HG03095 (cell line): Measurements from ENCODE around the gene SNX7.

ENCODE experiments used
- ATAC-seq: cut with Tn5 transposase; IDR thresholded peaks from one replicate; pipeline ENCODE4 v1.9.1; 2021; ENCODE audit warnings: moderate library complexity; ENCODE audit not compliant: unreplicated experiment

Gene SNX7, protein sequence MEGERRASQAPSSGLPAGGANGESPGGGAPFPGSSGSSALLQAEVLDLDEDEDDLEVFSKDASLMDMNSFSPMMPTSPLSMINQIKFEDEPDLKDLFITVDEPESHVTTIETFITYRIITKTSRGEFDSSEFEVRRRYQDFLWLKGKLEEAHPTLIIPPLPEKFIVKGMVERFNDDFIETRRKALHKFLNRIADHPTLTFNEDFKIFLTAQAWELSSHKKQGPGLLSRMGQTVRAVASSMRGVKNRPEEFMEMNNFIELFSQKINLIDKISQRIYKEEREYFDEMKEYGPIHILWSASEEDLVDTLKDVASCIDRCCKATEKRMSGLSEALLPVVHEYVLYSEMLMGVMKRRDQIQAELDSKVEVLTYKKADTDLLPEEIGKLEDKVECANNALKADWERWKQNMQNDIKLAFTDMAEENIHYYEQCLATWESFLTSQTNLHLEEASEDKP

DNA sequence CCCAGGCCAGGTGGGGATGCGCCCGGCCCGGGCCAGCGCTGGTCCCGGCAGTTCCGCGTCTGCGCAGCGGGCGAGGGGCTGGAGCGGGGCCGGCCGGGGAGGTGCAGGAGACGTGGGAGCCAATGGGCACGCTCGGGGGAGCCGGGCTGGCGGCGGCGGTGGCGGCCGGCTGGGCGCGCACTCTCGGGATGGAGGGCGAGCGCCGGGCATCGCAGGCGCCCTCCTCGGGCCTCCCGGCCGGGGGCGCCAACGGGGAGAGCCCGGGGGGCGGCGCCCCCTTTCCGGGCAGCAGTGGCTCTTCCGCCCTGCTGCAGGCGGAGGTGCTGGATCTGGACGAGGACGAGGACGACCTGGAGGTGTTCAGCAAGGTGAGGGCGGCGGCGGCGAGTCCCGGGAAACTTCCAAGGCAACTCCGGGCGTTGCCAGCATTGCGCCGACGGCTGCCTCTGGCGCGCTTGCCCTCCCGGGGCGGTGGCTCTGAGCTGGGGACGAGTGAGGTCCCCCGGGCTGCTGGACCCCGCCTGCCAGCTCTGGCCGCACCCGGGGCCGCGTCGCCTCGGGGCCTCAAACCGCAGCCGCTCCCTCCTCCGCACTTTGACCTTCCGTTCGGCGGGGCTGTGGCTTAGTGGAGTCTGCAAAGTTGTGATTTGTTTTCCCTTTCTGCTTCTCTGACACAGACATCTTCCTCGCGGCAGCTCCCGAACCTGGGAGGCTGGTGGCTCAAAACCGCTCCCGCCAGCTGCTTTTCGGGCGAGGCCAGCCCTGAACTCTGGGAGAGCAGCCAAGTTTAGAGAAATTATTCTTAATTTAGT lies at the start of gene SNX7:
SNX7 (plus strand) TSS at position 178 of the 812 bp plus-strand sequence; CDS start at position 189, 11 bp downstream.
- ATAC-seq = peak; percentile 95

DNA sequence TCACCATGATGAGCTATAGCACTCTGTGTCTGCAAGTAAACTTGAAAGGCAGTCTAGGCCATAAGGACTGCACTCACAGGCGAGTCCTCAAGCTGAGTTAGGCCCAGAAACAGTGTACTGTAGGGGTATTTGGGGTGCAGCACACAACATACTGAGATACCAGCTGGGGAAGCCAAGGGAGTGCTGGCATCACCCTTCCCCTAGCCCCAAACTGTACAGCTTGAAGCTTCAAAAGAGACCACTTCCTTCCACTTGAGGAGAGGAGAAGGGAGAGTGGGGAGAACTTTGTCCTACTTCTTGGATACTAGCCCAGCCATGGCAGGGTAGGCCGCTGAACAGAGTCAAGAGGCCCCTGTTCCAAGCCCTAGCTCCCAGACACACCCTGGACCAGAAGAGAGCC lies 24.2 kb upstream of the SNX7 start:
- ATAC-seq = no peak

DNA sequence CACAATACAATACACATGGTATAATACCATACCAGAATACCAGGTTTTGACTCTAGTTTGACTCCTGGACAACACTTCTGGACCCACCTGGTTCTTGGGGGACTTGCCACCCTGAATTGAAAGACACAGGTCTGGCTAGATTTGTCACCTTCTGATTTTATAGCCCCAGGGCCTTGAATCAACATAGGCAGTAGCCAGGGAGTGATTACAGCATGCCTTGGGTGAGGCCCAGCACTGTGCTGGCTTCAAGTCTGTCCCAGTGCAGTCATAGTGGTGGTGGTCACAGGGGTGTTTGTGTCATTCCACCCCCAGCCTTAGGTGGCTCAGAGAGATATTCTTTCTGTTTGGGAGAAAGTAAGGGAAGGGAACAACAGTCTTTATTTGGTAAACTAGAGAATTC lies 23.3 kb upstream of the SNX7 start:
- no peak for ATAC-seq

DNA sequence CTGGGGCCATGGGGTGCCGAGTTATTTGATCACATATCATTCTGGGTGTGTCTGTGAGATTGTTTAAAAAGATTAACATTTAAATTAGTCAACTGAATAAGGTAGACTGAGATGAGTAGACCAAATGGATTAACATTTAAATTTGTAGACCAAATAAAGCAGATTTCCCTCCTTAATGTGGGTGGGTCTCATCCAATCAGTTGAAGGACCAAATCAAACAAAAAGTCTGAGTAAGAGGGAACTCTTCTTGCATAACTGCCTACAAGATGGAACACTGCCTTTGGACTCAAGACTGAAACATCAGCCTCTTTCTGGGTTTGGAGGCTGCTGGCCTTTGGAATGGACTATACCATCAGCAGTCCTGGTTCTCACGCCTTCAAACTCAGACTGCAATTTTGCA lies 17.0 kb upstream of the SNX7 start:
- no peak for ATAC-seq

DNA sequence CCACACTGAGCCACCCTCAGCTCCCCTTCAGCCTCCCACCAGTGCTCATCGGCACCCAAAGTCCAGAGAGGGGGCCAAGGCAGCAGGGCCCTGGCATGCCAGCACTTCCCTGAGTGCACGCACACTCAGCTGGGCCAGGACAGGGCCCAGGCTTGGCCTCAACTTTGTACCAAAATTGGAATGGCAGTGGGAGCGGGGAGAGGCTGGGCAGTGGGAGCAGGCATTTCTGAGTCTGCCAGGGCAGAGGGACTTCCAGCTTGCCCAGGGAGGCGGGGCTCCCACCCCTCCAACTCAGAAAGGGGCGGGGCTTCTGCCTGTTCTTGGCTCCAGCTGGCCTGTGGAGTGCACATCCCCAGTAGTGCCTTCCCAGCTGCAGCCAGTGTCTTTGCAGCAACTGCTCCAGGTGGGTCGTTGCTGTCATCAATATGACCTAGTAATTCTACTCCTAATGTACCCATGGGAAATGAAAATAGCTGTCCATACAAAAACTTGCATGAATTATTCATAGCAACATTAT lies 10.3 kb upstream of the SNX7 start:
- no peak for ATAC-seq

DNA sequence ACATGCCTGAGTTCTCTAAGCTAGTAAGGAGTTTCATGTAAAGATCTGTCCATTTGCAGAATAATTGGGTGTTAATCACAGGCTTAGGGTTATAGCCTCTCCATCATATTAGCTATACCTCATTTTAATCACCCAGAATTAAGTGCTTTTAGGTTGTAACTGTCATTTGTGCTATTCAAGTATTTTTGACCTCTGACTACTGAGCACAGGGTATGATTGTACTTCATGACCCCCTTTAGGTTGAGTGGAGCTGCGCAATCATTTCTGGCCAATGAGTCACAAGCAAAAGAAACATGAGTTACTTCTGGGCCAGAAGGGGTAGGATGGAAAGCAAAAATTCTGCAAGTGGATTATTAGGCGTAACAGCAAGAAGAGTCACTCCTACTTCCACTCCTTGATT lies 8.4 kb upstream of the SNX7 start:
- ATAC-seq = no peak

DNA sequence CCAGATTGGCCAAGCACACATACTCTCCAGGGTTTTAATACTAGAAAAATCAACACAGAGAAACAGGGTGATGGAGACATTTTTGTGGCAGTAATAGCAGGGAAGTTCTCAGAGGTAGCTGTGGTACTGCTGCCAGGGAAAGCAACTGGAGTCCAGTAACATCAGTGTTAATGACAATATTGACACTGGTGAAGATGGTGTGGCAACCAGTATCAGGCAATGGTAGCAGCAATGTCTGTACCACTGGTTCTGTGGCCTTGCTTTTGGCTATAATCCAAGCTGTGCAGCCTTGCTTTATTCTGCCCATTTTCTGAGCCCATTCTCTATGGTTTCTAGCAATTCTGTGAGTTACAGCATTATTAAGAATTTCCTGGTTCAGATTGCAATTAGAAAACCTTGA lies 1.6 kb upstream of the SNX7 start:
- ATAC-seq = no peak

DNA sequence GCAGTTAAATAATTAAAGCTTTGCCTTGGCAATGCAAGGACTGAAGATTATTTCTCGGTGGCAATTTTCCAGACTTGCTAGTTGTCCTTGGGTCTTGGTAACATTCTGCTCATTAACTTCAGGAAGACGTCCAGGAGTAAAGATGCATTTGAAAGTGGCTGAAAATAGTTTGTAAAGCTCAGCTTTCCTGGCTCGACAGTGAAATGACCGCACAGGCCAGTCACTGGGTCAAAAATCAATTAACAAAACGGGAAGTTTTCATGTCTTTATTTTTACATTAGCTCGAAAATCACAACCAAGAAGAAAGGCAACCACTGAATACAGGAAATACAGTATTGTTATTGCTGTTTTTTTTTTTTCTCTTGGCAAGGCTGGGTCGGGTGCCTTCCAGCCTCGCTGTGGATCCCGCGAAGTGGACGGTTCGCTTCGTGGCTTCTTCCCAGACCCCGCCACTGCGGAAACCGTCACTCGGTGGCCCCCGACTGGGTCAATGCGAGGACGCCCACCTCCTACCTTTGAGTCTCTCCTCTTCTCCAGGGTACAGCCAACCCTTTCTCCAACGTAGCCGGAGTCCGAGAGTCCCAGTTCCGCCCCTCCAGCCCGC lies 479 bp upstream of the SNX7 start:
- peak; percentile 8 for ATAC-seq

DNA sequence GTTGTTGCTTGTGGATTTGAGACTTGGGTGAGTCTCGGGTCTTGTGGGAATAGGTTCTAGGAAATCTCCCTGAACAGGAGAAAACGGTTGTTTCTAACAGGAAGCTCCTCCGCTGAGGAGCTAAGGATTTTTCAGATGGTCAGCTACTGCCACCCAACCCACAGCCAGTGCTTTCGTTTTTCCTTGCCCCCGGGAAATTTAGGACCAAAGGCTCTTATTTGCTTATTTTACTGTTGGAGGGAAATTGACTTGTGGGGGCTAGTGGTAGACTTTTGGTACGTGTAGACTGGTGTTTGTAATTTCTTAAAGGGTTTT lies 792 bp downstream of the SNX7 start:
- no peak for ATAC-seq

DNA sequence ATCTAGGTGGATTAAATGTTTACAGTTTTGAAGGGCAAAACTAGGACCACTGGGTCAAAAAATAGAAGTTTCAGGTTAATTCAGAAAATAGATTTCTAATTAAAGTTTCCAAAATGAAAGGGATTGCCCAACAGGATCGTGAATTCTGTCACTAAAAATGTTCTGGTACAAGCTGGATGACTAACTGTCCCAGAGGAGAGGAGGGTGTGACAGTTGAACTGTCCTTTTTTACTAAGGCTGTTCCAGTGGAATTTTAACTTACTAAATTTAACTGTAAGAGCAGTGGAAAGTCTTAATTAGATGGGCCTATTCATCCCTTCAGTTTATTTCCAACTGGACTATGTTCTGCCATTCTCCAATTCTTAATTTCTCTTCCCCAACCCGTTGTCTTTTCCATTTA lies 7.2 kb downstream of the SNX7 start:
- no peak for ATAC-seq

DNA sequence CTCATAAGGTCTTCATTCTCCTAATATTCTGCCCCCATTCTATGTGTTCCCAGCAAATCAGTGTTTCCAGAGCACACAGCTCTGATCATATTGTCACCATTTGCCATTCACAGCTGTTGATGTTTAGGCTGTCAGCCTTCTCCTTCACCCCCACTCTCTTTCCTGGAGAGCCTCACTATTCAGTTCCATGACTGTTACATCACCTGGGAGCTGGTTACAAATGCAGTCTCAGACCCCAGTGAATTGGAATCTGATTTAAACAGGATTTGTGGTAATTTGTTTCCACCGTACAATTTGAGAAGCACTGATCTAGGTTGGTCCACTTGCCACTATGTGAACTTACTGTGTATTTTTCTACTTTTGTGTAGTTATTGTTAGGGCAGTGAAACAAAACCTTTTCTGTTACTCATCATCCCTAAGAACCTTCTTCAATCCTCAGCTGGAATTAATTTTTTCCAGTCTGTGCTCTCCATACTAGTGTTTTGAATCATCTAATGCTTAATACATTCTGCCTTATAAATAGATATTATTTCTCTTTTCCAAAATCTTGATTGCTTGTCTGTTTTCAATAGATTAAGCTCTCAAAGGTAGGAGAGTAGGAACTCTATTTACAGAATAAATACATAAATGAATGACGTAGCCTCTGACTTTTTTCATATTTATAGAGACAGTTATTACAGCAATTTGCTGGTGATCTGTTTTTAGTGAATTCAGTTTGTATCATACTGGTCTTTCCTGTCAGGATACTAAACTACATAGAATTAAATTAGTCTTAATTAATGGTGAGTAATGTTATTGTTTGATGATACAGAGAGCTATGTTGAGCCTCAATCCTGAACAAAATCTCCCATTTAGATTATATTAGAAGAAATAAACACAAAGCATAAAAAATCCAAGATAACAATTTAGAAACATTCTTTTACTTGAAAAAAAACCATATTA lies 8.1 kb downstream of the SNX7 start:
- ATAC-seq = no peak

DNA sequence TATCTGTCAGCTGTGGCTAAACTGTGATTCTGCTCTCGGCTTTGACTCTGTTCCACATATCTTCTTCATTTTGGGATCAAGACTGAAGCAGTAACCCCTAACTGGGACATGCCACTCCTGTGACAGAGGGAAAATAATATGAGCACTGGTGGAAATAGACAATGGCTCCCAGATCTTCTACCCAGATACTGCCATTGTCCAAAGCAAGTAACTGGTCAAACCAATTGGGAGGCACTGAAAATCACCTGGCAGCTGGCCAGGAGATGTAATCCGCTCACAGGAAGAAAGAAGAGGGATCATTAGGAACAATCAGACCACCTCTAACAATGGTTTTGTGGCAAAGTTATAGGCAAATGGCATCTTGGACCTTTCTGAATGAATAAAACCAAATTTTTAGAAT lies 10.7 kb downstream of the SNX7 start:
- ATAC-seq = no peak

DNA sequence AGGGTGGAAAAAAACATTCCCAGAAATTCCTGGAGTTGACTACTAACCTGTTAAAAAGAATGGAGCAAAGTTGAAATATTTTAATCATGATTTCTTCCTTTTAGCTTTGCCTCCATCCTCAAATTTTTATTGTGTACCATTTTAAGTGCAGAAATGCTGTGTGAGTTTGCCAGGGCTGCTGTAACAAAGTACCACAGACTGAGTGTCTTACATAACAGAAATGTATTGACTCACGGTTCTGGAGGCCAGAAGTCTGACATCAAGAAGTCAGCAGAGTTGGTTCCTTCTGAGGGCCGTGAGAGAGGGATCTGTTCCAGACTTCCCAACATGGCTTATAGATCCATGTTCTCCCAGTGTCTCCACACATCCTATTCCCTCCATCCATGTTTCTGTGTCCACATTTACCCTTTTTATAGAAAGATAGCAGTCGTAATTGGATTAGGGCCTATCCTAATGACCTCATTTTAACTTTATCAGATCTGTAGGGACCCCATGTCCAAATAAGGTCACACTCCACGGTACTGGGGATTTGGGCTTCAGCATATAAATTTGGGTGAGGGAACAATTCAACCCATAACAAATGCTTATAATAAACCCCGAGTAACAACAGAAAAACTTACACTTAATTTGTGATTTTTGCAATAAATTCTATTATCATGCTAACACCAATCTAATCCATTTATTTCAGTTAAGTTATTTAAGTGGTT lies 12.7 kb downstream of the SNX7 start:
- no peak for ATAC-seq

DNA sequence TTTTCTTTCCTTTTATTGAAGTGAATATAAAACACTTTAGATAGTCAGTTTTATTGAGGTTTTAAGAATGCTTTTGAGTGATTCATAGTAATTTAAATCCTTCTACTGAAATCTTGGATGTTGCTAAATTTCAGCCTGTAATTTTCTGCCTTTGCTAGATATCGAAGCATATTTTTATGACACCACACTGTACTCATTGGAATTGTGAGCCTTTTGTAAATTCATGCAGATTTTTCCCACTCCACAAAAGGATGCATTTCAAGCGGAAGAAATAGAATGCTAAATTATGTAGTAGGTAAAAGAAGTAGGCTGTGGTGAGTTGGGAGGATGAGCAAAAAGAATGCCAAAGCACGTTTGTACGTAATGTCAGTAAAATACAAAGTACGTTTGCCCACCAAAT lies 13.8 kb downstream of the SNX7 start:
- no peak for ATAC-seq

DNA sequence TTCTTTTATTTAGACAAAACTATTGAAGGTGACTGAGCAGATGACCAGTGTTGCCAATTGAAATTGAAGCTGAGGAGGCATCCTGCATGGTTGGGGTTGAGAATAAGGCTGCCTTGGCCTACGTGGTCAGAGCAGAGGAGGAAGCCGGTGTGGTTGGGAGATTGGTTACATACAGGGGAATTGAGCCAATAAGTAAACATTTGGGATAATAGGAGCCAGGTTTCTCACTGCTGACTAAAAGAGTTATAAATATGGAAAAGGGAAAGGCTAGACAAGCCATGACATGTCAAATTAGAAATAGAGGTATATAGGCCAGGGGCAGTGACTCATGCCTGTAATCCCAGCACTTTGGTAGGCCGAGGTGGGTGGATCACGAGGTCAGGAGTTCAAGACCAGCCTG lies 15.8 kb downstream of the SNX7 start:
- ATAC-seq = no peak

DNA sequence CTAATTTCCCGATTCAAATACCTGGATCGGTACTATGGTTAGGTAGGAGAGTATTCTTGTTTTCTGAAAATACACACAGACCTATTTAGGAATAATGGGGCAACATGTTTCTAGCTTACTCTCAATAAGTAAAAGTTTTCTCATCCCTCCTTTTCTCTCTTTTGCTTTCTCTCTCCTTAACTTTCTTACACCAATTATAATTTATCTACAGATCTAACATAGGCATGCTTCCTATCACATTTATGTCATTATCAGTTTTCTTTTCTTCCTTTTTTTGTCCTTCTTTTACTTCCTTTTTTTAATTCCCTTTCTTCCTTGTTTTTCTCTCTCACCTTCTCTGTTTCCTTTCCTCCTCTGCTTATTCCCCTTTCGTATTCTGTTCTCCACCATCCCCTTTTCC lies 20.3 kb downstream of the SNX7 start:
- no peak for ATAC-seq

DNA sequence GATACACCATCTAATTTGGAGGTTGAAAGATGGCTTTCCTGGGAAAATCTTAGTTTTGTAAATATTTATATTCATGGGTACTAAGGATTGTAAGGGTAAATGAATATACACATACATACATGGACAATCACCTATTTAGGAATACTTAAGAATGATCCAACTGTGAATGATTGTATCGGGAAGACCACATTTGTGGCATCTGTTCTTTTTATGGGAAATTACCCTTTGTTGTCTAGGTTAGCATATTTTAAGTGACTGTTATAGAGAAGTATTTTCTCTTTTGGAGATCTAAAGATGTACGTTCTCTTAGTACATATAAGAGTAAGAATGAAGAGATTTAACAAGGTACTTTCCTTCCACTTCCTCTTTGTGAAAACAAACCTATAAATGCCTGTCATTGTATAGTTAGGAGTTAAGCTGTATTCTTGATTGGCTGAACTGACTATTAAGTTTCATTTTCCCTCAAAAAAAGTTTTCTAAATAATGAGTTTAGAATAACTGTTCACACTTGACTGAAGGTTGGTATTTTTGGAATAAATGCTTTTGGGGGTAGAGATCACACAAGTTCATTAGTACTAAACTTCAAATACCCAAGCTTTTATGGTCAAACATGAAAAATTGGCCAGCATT lies 26.7 kb downstream of the SNX7 start:
- ATAC-seq = peak; percentile 74

DNA sequence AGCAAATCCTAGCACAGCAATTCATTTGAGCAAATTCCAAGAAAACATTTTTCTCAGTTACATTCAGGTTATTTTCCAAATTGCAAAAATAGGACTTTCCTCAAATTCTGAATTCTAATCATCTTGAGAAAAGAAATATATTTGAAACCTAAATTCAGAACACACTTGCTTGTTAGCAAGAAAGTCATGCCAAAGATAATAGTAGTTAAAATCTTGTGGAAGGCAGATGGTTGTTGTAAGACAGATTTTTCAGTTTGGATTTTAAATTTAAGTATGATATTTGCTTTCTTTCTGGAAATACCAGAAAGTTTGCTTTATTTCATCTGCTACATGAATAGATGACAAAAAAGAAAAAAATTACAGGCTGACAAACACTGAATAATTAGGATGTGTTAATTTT lies 29.1 kb downstream of the SNX7 start:
- no peak for ATAC-seq

DNA sequence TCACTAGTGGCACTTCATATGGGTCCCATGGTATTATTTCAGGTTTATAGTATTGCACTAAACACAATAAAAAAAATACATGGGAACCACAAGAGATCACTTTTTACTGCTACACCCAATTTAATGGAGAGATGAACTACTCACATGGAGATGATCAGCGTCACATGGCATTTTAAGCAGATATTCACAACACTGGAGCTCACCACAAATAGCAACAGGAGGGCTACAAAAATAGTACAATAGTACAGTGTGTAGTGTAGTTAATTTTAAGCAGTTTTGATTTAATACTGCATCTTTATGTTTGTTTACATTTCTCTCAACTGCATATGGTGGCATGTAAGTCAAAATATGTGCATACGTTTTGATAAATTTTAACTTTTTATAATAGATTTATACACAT lies 31.0 kb downstream of the SNX7 start:
- no peak for ATAC-seq

DNA sequence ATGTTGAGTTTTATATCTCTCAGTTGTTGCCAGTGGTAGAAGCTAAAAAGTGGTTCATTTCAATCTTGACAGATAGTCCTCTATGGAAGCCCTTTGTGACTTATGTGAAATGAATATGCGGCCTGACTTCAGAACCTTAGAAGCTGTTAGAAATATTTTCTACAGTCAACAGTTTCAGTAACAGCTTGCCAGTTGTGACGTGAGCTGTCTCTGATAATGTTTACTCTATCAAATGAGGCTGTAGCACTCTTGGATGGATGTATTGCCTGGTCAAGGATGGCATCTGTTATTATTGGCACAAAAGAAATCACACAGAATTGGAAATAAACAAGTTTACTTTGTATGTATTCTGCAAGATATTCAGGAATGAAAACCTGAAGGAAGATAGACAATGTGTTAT lies 31.9 kb downstream of the SNX7 start:
- no peak for ATAC-seq
